Measurements from ENCODE around the gene OPN4.

Gene OPN4

DNA sequence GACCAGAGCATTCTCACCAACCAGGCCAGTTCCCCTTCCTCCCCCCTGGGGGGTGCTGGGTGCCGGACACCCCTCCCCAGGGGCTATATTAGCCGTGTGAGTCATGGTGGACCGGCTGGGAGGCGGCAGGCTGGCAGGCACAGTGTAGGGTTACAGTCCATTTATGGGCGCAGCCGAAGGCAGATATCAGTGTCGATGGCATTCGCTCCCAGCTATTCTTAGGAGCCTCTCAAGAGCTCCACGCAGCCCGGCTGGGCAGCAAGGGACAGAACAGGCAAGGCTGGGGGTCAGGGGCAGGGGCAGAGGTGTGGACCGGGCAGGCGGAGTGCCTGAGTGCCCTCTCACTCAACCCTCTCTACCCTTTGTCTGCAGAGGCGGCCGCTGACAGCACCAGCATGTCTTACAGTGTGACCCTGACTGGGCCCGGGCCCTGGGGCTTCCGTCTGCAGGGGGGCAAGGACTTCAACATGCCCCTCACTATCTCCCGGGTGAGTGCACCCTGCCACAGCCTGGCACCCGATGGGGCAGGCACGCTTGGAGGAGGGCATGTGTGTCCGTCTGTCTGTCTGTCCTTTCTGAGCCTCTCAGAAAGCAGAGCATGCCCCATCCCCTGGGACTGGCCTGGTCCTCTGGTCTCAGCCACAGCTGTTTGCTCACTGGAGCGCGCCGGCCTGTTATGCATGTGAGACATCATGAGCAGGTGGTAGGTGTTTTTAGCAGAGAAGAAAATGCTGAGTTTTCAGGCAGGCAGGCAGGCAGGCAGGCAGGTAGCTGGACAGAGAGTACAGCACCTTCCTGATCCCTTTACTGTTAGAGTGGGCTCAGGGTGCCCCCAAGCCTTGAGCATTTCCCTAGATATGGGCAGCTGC lies 14.2 kb downstream of the OPN4 start, which contains the start of gene LDB3:
TSS of gene LDB3 (plus strand) at position 215 of the 869 bp plus-strand sequence. CDS start at position 396, 181 bp downstream.
- TF ChIP-seq CREB1 (IDR thresholded peaks at IDR 0.05; ENCODE audit: low read depth) (no peak), EGR1 (IDR thresholded peaks at IDR 0.05) (no peak), REST (IDR thresholded peaks at IDR 0.05; ENCODE audit: low read depth) (peak; percentile 46; the same call in 1 of the 2 replicates), TEAD4 (IDR thresholded peaks at IDR 0.05) (peak; percentile 38; the same call in 1 of the 2 replicates), TCF12 (IDR thresholded peaks at IDR 0.05; ENCODE audit: low read depth) (peak; percentile 75; the same call in 1 of the 2 replicates), EP300 (IDR thresholded peaks at IDR 0.05; ENCODE audit: borderline replicate concordance) (peak; percentile 80), YY1 (IDR thresholded peaks at IDR 0.05; ENCODE audit: low read depth) (no peak), TAF1 (IDR thresholded peaks at IDR 0.05; ENCODE audit: low read depth) (no peak), FOXM1 (IDR thresholded peaks at IDR 0.05; ENCODE audit: borderline replicate concordance, low read depth) (no peak), CEBPB (IDR thresholded peaks at IDR 0.05) (no peak), NFIC (IDR thresholded peaks at IDR 0.05) (peak; percentile 80), ZBTB7A (IDR thresholded peaks at IDR 0.05; ENCODE audit: low read depth) (peak; percentile 99), RAD21 (IDR thresholded peaks at IDR 0.05; ENCODE audit: low read depth) (no peak)
- TF ChIP-seq, protein P1, sequence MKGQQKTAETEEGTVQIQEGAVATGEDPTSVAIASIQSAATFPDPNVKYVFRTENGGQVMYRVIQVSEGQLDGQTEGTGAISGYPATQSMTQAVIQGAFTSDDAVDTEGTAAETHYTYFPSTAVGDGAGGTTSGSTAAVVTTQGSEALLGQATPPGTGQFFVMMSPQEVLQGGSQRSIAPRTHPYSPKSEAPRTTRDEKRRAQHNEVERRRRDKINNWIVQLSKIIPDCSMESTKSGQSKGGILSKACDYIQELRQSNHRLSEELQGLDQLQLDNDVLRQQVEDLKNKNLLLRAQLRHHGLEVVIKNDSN (IDR thresholded peaks at IDR 0.05), result peak; percentile 32; the same call in 1 of the 2 replicates
- TF ChIP-seq, protein P2, sequence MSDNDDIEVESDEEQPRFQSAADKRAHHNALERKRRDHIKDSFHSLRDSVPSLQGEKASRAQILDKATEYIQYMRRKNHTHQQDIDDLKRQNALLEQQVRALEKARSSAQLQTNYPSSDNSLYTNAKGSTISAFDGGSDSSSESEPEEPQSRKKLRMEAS (IDR thresholded peaks at IDR 0.05), result peak; percentile 30

GRCh38 chr10:86670290-86670811 lies 16.0 kb downstream of the OPN4 start:
- TF ChIP-seq, protein P2 (IDR thresholded peaks at IDR 0.05), result no peak
- no peak for TF ChIP-seq EP300 (IDR thresholded peaks at IDR 0.05; ENCODE audit: borderline replicate concordance)
- TF ChIP-seq REST (IDR thresholded peaks at IDR 0.05; ENCODE audit: low read depth), result no peak
- TF ChIP-seq CREB1 (IDR thresholded peaks at IDR 0.05; ENCODE audit: low read depth), result no peak
- TF ChIP-seq, protein P1 (IDR thresholded peaks at IDR 0.05), result no peak
- no peak for TF ChIP-seq NFIC (IDR thresholded peaks at IDR 0.05)
- TF ChIP-seq ZBTB7A (IDR thresholded peaks at IDR 0.05; ENCODE audit: low read depth), result no peak
- no peak for TF ChIP-seq CEBPB (IDR thresholded peaks at IDR 0.05)
- no peak for TF ChIP-seq RAD21 (IDR thresholded peaks at IDR 0.05; ENCODE audit: low read depth)
- TF ChIP-seq TCF12 (IDR thresholded peaks at IDR 0.05; ENCODE audit: low read depth), result no peak
- TF ChIP-seq TEAD4 (IDR thresholded peaks at IDR 0.05), result no peak
- TF ChIP-seq EGR1 (IDR thresholded peaks at IDR 0.05), result no peak

DNA sequence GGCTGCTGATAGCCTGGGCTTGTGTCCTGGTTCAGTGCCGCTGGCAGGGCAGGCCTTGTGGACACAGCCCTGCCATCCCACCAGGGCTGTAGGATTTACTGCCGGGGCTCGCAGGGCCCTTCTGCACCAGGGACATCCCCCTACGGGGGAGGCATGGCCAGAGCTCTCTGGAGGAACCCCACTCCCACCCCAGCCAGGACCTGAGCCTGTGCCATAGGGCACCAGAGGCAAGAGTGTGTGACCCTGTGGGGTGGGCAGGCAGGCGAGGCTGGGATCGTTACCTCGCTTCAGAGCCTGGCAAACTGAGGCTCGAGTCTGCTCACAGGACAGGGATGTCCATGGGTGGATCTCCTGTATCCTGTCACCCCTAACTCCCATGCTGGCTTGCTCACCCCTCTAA lies 16.5 kb downstream of the OPN4 start:
- no peak for TF ChIP-seq NFIC (IDR thresholded peaks at IDR 0.05)
- no peak for TF ChIP-seq ZBTB7A (IDR thresholded peaks at IDR 0.05; ENCODE audit: low read depth)
- no peak for TF ChIP-seq EGR1 (IDR thresholded peaks at IDR 0.05)
- TF ChIP-seq CREB1 (IDR thresholded peaks at IDR 0.05; ENCODE audit: low read depth), result no peak
- TF ChIP-seq, protein P1 (IDR thresholded peaks at IDR 0.05), result no peak
- no peak for TF ChIP-seq FOXM1 (IDR thresholded peaks at IDR 0.05; ENCODE audit: borderline replicate concordance, low read depth)
- TF ChIP-seq, protein P2 (IDR thresholded peaks at IDR 0.05), result no peak
- TF ChIP-seq TEAD4 (IDR thresholded peaks at IDR 0.05), result no peak
- no peak for TF ChIP-seq RAD21 (IDR thresholded peaks at IDR 0.05; ENCODE audit: low read depth)
- no peak for TF ChIP-seq EP300 (IDR thresholded peaks at IDR 0.05; ENCODE audit: borderline replicate concordance)

- TF ChIP-seq, protein P2 (IDR thresholded peaks at IDR 0.05), result no peak
- TF ChIP-seq TEAD4 (IDR thresholded peaks at IDR 0.05) (no peak), NFIC (IDR thresholded peaks at IDR 0.05) (peak; percentile 65), TCF12 (IDR thresholded peaks at IDR 0.05; ENCODE audit: low read depth) (0 out of 2 replicates have a peak, but pooled peaks have one; percentile 27), CEBPB (IDR thresholded peaks at IDR 0.05) (no peak), FOXM1 (IDR thresholded peaks at IDR 0.05; ENCODE audit: borderline replicate concordance, low read depth) (no peak)
Measured at GRCh38 chr10:86671419-86671818, 17.1 kb downstream of the OPN4 start.
